LoVo (cell line): ENCODE results near the gene LDB2.

ENCODE experiments used
- DNase-seq: peaks from one replicate; pipeline ENCODE4 v3.0.0-alpha.2; 2016; ENCODE audit warnings: low spot score

The LDB2 gene

GRCh38 chr4:16721613-16722291, 176.7 kb downstream of the LDB2 start:
- no peak for DNase-seq

- DNase-seq: no peak
Observed at GRCh38 chr4:16720761-16721160, 177.7 kb downstream of the LDB2 start.

- DNase-seq: no peak
Observed at GRCh38 chr4:16717266-16717970, 181.0 kb downstream of the LDB2 start.

- no peak for DNase-seq
Observed at GRCh38 chr4:16715482-16715881, 183.0 kb downstream of the LDB2 start.

GRCh38 chr4:16714191-16714590, 184.3 kb downstream of the LDB2 start:
- no peak for DNase-seq

GRCh38 chr4:16713696-16714095, 184.7 kb downstream of the LDB2 start:
- DNase-seq: no peak

- DNase-seq: no peak
Observed at GRCh38 chr4:16713271-16713670, 185.2 kb downstream of the LDB2 start.

GRCh38 chr4:16710198-16710597, 188.2 kb downstream of the LDB2 start:
- DNase-seq: no peak

GRCh38 chr4:16707874-16708273, 190.6 kb downstream of the LDB2 start:
- DNase-seq: no peak

GRCh38 chr4:16706251-16706650, 192.2 kb downstream of the LDB2 start:
- no peak for DNase-seq

- DNase-seq: no peak
Observed at GRCh38 chr4:16705341-16705740, 193.1 kb downstream of the LDB2 start.

GRCh38 chr4:16704489-16704888, 194.0 kb downstream of the LDB2 start:
- DNase-seq: no peak

- no peak for DNase-seq
Observed at GRCh38 chr4:16695896-16696295, 202.5 kb downstream of the LDB2 start.

GRCh38 chr4:16694884-16695276, 203.6 kb downstream of the LDB2 start:
- DNase-seq: no peak

- no peak for DNase-seq
Observed at GRCh38 chr4:16694173-16694883, 204.1 kb downstream of the LDB2 start.

GRCh38 chr4:16693641-16694040, 204.8 kb downstream of the LDB2 start:
- DNase-seq: no peak

- DNase-seq: no peak
Observed at GRCh38 chr4:16692961-16693506, 205.4 kb downstream of the LDB2 start.

- DNase-seq: no peak
Observed at GRCh38 chr4:16692524-16692923, 205.9 kb downstream of the LDB2 start.

GRCh38 chr4:16692046-16692445, 206.4 kb downstream of the LDB2 start:
- DNase-seq: no peak

- no peak for DNase-seq
Observed at GRCh38 chr4:16691450-16691849, 207.0 kb downstream of the LDB2 start.

GRCh38 chr4:16687845-16688244, 210.6 kb downstream of the LDB2 start:
- no peak for DNase-seq

- DNase-seq: no peak
Observed at GRCh38 chr4:16687011-16687410, 211.4 kb downstream of the LDB2 start.

GRCh38 chr4:16686195-16686594, 212.2 kb downstream of the LDB2 start:
- DNase-seq: no peak
